ENCODE data around the gene CYTH1. TPM values are rescaled to one million over a fixed set of nuclear protein-coding genes. Genes with fewer than 3 reads are reported as not detected.

CYTH1 gene
- total RNA-seq, 1 experiment from 2014 or later: 34.3 TPM

GRCh38 chr17:78774956-78775571 is 7.0 kb downstream of the CYTH1 start:
- CTCF ChIA-PET: no interaction called here
- no TSS peak for BruUV-seq (replicated peaks)
- H4K20me1 ChIP-seq (ENCODE audit: insufficient read depth): no peaks in the 10 kb centered on the region
- RAD21 ChIA-PET (ENCODE audit: low non-redundant PET in 1 of 2, low total read pairs in 2 of 2, uncharacterized antibody in 2 of 2, unreplicated experiment in 2 of 2): no interaction called here
- no peak overlapping the region for H3K4me2 ChIP-seq (ENCODE audit: low read length)
- peaks cover 59% of the 10 kb centered on the region for H3K79me2 ChIP-seq (ENCODE audit: insufficient read depth, low read length)
- no peaks in the 10 kb centered on the region for H3K36me3 ChIP-seq (ENCODE audit: control insufficient read depth in 1 of 2, insufficient read depth in 2 of 2, low read length in 2 of 2)
- H3K9ac ChIP-seq (ENCODE audit: low read length): no peak overlapping the region
- H3K27ac ChIP-seq (ENCODE audit: low read depth, low read length): no peak overlapping the region
- DNase-seq (ENCODE audit: low read depth, low spot score) (no peak), ATAC-seq (no peak)
- no peak overlapping the region for H2AFZ ChIP-seq (ENCODE audit: low read depth, low read length, poor library complexity, severe bottlenecking)
- POLR2A ChIA-PET: interaction anchor here (0.7 kb wide), 1 partner anchor 9 kb away, joined by 3 read pairs; no protein-coding TSS in a partner anchor
- TF ChIP-seq SIN3A (IDR thresholded peaks at IDR 0.05; ENCODE audit: low read depth) (no peak), SP1 (IDR thresholded peaks at IDR 0.05; ENCODE audit: low read depth) (no peak), EZH2phosphoT487 (IDR thresholded peaks at IDR 0.05; ENCODE audit: borderline replicate concordance) (no peak), EZH2 (IDR thresholded peaks at IDR 0.05) (no peak), TCF7L2 (IDR thresholded peaks at IDR 0.05; ENCODE audit: borderline replicate concordance, extremely low read depth, insufficient read depth, insufficient read length) (no peak), MAX (IDR thresholded peaks at IDR 0.05) (no peak), ATF3 (IDR thresholded peaks at IDR 0.05) (no peak), FOSL1 (IDR thresholded peaks at IDR 0.05; ENCODE audit: low read depth) (no peak), CBX3 (IDR thresholded peaks at IDR 0.05; ENCODE audit: low read depth) (no peak), ELF1 (IDR thresholded peaks at IDR 0.05; ENCODE audit: borderline replicate concordance, low read depth) (no peak), JUND (IDR thresholded peaks at IDR 0.05) (no peak), REST (IDR thresholded peaks at IDR 0.05; ENCODE audit: low read depth) (no peak), POLR2AphosphoS5 (IDR thresholded peaks at IDR 0.05; ENCODE audit: low read depth, low read length) (no peak), SRF (IDR thresholded peaks at IDR 0.05; ENCODE audit: low read depth) (no peak), YY1 (IDR thresholded peaks at IDR 0.05; ENCODE audit: extremely low read depth, insufficient replicate concordance, low read depth, low read length) (no peak)
- H3K27me3 ChIP-seq (ENCODE audit: insufficient read depth, low read length): no peaks in the 10 kb centered on the region
- H3K9me2 ChIP-seq (ENCODE audit: insufficient read depth): no peaks in the 10 kb centered on the region
- intact Hi-C loops (cut with micrococcal nuclease): no loop called here
- H3K9me3 ChIP-seq (ENCODE audit: control insufficient read depth in 1 of 2, insufficient read depth in 1 of 2, low read depth in 1 of 2, low read length in 2 of 2): no peaks in the 10 kb centered on the region
- H3K4me3 ChIP-seq (replicated peaks in 1 of 2; ENCODE audit: low read depth in 1 of 2, low read length in 2 of 2): no peak overlapping the region
- H3K4me1 ChIP-seq (ENCODE audit: control insufficient read depth in 1 of 2, insufficient read depth in 2 of 2, low read length in 2 of 2): peaks cover 22 to 36% of the 10 kb centered on the region in 2 experiments

Data from HCT116 (cell line).